ENCODE results near the gene COL11A1. TPM values are rescaled to one million over a fixed set of nuclear protein-coding genes. Genes with fewer than 3 reads are reported as not detected.
"Not testable (repeated sequence)": the region's sequence is repeated elsewhere in the genome, so short reads cannot be mapped to it uniquely, and the experiment has no call there.

Gene COL11A1
- polyA plus RNA-seq, 2 of the 4 experiments (the other 2 are of a cell fraction) = 6.8 to 13.6 TPM

DNA sequence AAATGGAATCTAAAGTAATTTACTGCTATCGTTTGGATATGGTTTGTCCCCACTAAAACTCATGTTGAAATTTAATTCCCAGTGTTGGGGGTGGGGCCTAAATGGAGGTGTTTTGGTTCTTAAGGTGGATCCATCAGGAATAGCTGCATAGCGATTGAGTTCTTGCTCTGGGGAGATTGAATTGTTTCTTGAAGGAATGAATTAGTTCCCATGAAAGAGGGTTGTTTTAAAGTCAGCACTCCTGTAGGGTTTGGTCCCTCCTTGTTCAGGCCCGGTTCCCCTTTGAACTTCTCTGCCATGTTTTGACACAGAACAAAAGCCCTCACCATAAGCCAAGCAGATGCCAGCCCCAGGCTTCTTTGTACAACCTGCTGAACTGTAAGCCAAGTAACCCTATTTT is 170.9 kb downstream of the COL11A1 start:
- Histone ChIP-seq H3K4me2 (no peak overlapping the region), H3K4me1 (no peaks in the 10 kb centered on the region), H3K27ac (no peak overlapping the region), H3K9me3 (no peaks in the 10 kb centered on the region), H3K4me3 (no peak overlapping the region)
- no peak for DNase-seq (ENCODE audit: low read depth in 1 of 2, low spot score in 1 of 2)
- ATAC-seq = no peak
- no peak for TF ChIP-seq ZC3H11A (IDR thresholded peaks at IDR 0.05)
- TF ChIP-seq KDM5A (IDR thresholded peaks at IDR 0.05) = no peak
- no peak for TF ChIP-seq ZNF302 (CRISPR knock-in tag; IDR thresholded peaks at IDR 0.05)
- TF ChIP-seq TP53 (CRISPR knock-in tag; IDR thresholded peaks at IDR 0.05) = no peak
- no peak for TF ChIP-seq CBX2 (IDR thresholded peaks at IDR 0.05; ENCODE audit: borderline replicate concordance, low read depth)
- TF ChIP-seq POLR2A (IDR thresholded peaks at IDR 0.05; ENCODE audit: low read length) = no peak
- no peak for TF ChIP-seq CBX8 (IDR thresholded peaks at IDR 0.05)
- TF ChIP-seq, protein P1, sequence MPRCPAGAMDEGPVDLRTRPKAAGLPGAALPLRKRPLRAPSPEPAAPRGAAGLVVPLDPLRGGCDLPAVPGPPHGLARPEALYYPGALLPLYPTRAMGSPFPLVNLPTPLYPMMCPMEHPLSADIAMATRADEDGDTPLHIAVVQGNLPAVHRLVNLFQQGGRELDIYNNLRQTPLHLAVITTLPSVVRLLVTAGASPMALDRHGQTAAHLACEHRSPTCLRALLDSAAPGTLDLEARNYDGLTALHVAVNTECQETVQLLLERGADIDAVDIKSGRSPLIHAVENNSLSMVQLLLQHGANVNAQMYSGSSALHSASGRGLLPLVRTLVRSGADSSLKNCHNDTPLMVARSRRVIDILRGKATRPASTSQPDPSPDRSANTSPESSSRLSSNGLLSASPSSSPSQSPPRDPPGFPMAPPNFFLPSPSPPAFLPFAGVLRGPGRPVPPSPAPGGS (IDR thresholded peaks at IDR 0.05) = no peak
- ChIA-PET CTCF (no interaction called here), POLR2A (no interaction called here)
- FAIRE-seq = no peak
- WGBS (ENCODE audit: missing lambda C conversion rate) = 55% methylated on average over 3 of the region's 3 CpGs

DNA sequence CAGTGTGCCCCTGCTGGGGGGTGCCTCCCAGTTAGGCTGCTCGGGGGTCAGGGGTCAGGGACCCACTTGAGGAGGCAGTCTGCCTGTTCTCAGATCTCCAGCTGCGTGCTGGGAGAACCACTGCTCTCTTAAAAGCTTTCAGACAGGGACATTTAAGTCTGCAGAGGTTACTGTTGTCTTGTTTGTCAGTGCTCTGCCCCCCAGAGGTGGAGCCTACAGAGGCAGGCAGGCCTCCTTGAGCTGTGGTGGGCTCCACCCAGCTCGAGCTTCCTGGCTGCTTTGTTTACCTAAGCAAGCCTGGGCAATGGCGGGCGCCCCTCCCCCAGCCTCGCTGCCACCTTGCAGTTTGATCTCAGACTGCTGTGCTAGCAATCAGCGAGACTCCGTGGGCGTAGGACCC is 175.0 kb downstream of the COL11A1 start:
- ATAC-seq; CTCF ChIA-PET; H3K9me3 ChIP-seq; DNase-seq (ENCODE audit: low read depth in 1 of 2, low spot score in 1 of 2); H3K4me2 ChIP-seq; FAIRE-seq; H3K4me1 ChIP-seq; POLR2A ChIA-PET; H3K4me3 ChIP-seq; H3K27ac ChIP-seq: not testable (repeated sequence)
- WGBS (ENCODE audit: missing lambda C conversion rate) = no CpG with 5 or more reads among the region's 9 CpGs

DNA sequence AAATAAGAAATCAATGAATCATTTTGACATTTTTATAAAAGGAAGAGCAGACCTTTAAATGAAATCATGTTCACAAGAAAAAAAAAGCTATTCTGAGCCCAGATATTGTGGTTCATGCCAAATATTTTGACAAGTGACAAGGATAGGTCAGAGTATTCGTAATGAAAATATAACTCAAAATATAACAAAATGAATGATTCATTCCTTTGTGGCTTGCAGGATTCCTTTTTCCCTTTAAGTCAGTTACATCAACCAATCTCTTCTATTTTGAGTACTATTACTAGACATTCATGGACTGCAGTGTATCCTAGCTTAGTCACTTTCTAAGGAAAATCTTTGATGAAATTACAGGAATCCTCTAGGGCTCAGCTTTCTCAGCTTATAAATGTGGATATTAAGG is 188.7 kb downstream of the COL11A1 start:
- TF ChIP-seq FOSL2 (IDR thresholded peaks at IDR 0.05) = no peak
- TF ChIP-seq FOSL2 (CRISPR knock-in tag; IDR thresholded peaks at IDR 0.05) = no peak
- TF ChIP-seq KDM5A (IDR thresholded peaks at IDR 0.05) = no peak
- no peak for TF ChIP-seq NFE2L2 (conservative IDR thresholded peaks at IDR 0.05; ENCODE audit: low read length)
- TF ChIP-seq RFX5 (IDR thresholded peaks at IDR 0.05) = no peak
- no peak for TF ChIP-seq CHD2 (IDR thresholded peaks at IDR 0.05; ENCODE audit: low read length, partially characterized antibody)
- TF ChIP-seq, protein P2, sequence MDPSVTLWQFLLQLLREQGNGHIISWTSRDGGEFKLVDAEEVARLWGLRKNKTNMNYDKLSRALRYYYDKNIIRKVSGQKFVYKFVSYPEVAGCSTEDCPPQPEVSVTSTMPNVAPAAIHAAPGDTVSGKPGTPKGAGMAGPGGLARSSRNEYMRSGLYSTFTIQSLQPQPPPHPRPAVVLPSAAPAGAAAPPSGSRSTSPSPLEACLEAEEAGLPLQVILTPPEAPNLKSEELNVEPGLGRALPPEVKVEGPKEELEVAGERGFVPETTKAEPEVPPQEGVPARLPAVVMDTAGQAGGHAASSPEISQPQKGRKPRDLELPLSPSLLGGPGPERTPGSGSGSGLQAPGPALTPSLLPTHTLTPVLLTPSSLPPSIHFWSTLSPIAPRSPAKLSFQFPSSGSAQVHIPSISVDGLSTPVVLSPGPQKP (IDR thresholded peaks at IDR 0.05; ENCODE audit: low read depth, low read length) = no peak
- TF ChIP-seq MAFK (IDR thresholded peaks at IDR 0.05; ENCODE audit: partially characterized antibody) = no peak
- no peak for TF ChIP-seq HOXB13 (CRISPR knock-in tag; IDR thresholded peaks at IDR 0.05; ENCODE audit: low read depth)
- TF ChIP-seq, protein P3, sequence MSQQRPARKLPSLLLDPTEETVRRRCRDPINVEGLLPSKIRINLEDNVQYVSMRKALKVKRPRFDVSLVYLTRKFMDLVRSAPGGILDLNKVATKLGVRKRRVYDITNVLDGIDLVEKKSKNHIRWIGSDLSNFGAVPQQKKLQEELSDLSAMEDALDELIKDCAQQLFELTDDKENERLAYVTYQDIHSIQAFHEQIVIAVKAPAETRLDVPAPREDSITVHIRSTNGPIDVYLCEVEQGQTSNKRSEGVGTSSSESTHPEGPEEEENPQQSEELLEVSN (IDR thresholded peaks at IDR 0.05; ENCODE audit: borderline replicate concordance, low read depth) = no peak
- DNase-seq (ENCODE audit: low read depth in 1 of 2, low spot score in 1 of 2) (no peak), ATAC-seq (no peak), FAIRE-seq (no peak)
- Histone ChIP-seq H3K4me2 (no peak overlapping the region), H3K4me1 (no peaks in the 10 kb centered on the region), H3K27ac (no peak overlapping the region), H3K4me3 (no peak overlapping the region), H3K9me3 (no peaks in the 10 kb centered on the region)
- CTCF ChIA-PET = no interaction called here
- POLR2A ChIA-PET = no interaction called here
- WGBS (ENCODE audit: missing lambda C conversion rate) = 19% methylated on average over 1 of the region's 1 CpG

DNA sequence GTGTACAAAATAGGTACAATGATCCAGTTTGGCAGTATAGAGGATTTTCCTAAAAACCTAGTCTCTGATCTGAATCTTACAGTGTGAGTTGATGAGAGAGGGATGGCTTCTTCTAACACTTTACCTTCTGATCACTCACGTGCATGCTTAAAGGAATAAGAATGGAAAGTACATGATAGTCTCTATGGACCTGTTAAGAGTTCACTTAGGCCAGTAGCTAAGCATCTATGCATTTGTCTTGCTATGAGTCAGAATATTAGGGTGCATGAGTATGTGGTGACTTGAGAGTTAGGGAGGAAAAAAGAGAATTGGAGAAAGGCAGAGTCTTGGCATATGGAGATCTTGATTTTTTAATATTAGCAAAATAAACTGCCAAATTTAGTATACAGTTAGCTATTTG is 206.3 kb downstream of the COL11A1 start:
- ATAC-seq (no peak), DNase-seq (ENCODE audit: low read depth in 1 of 2, low spot score in 1 of 2) (no peak), FAIRE-seq (no peak)
- TF ChIP-seq NPAS2 (CRISPR knock-in tag; IDR thresholded peaks at IDR 0.05; ENCODE audit: borderline replicate concordance) = no peak
- TF ChIP-seq MYC (IDR thresholded peaks at IDR 0.05; ENCODE audit: borderline replicate concordance, low read length) = no peak
- TF ChIP-seq, protein P4, sequence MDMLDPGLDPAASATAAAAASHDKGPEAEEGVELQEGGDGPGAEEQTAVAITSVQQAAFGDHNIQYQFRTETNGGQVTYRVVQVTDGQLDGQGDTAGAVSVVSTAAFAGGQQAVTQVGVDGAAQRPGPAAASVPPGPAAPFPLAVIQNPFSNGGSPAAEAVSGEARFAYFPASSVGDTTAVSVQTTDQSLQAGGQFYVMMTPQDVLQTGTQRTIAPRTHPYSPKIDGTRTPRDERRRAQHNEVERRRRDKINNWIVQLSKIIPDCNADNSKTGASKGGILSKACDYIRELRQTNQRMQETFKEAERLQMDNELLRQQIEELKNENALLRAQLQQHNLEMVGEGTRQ (IDR thresholded peaks at IDR 0.05) = no peak
- no peak for TF ChIP-seq POLR2AphosphoS2 (conservative IDR thresholded peaks at IDR 0.05; ENCODE audit: low read length)
- TF ChIP-seq, protein P3 (IDR thresholded peaks at IDR 0.05; ENCODE audit: borderline replicate concordance, low read depth) = no peak
- TF ChIP-seq, protein P1 (IDR thresholded peaks at IDR 0.05) = no peak
- no peak for TF ChIP-seq POLR2A (IDR thresholded peaks at IDR 0.05; ENCODE audit: low read length)
- no peak for TF ChIP-seq RFX5 (IDR thresholded peaks at IDR 0.05)
- TF ChIP-seq EHF (CRISPR knock-in tag; IDR thresholded peaks at IDR 0.05) = no peak
- TF ChIP-seq CHD2 (IDR thresholded peaks at IDR 0.05; ENCODE audit: low read length, partially characterized antibody) = no peak
- TF ChIP-seq ZSCAN20 (CRISPR knock-in tag; IDR thresholded peaks at IDR 0.05) = no peak
- 40% methylated on average over 1 of the region's 1 CpG for WGBS (ENCODE audit: missing lambda C conversion rate)
- Histone ChIP-seq H3K4me1 (peaks cover 13% of the 10 kb centered on the region), H3K4me3 (no peak overlapping the region), H3K4me2 (no peak overlapping the region), H3K27ac (no peak overlapping the region), H3K9me3 (no peaks in the 10 kb centered on the region)
- ChIA-PET POLR2A (no interaction called here), CTCF (no interaction called here)
